ENCODE results near the gene VPS37C.

Gene VPS37C

GRCh38 chr11:61091373-61092279 is 69.6 kb downstream of the VPS37C start:
- no peak for TF ChIP-seq TEAD4 (IDR thresholded peaks at IDR 0.05)
- TF ChIP-seq RAD21 (IDR thresholded peaks at IDR 0.05; ENCODE audit: low read depth) = no peak
- no peak for TF ChIP-seq CEBPB (IDR thresholded peaks at IDR 0.05)
- no peak for TF ChIP-seq REST (IDR thresholded peaks at IDR 0.05; ENCODE audit: low read depth)
- TF ChIP-seq USF1 (IDR thresholded peaks at IDR 0.05) = no peak
- no peak for TF ChIP-seq FOXM1 (IDR thresholded peaks at IDR 0.05; ENCODE audit: borderline replicate concordance, low read depth)
- TF ChIP-seq EP300 (IDR thresholded peaks at IDR 0.05; ENCODE audit: borderline replicate concordance) = no peak
- TF ChIP-seq YY1 (IDR thresholded peaks at IDR 0.05; ENCODE audit: low read depth) = no peak
- TF ChIP-seq MAX (IDR thresholded peaks at IDR 0.05) = no peak
- TF ChIP-seq TAF1 (IDR thresholded peaks at IDR 0.05; ENCODE audit: low read depth) = no peak

- no peak for TF ChIP-seq ZBTB7A (IDR thresholded peaks at IDR 0.05; ENCODE audit: low read depth)
- no peak for TF ChIP-seq MAX (IDR thresholded peaks at IDR 0.05)
- no peak for TF ChIP-seq EP300 (IDR thresholded peaks at IDR 0.05; ENCODE audit: borderline replicate concordance)
- TF ChIP-seq YY1 (IDR thresholded peaks at IDR 0.05; ENCODE audit: low read depth) = no peak
- no peak for TF ChIP-seq CEBPB (IDR thresholded peaks at IDR 0.05)
- TF ChIP-seq CREB1 (IDR thresholded peaks at IDR 0.05; ENCODE audit: low read depth) = no peak
- TF ChIP-seq EGR1 (IDR thresholded peaks at IDR 0.05) = no peak
Measured at GRCh38 chr11:61090982-61091372, 70.2 kb downstream of the VPS37C start.

GRCh38 chr11:61090521-61090920 is 70.7 kb downstream of the VPS37C start:
- TF ChIP-seq NFIC (IDR thresholded peaks at IDR 0.05) (no peak), EGR1 (IDR thresholded peaks at IDR 0.05) (no peak), MAX (IDR thresholded peaks at IDR 0.05) (no peak), ZBTB7A (IDR thresholded peaks at IDR 0.05; ENCODE audit: low read depth) (no peak), TAF1 (IDR thresholded peaks at IDR 0.05; ENCODE audit: low read depth) (no peak), CREB1 (IDR thresholded peaks at IDR 0.05; ENCODE audit: low read depth) (no peak), EP300 (IDR thresholded peaks at IDR 0.05; ENCODE audit: borderline replicate concordance) (no peak), YY1 (IDR thresholded peaks at IDR 0.05; ENCODE audit: low read depth) (no peak), USF1 (IDR thresholded peaks at IDR 0.05) (no peak), TCF12 (IDR thresholded peaks at IDR 0.05; ENCODE audit: low read depth) (no peak), FOXM1 (IDR thresholded peaks at IDR 0.05; ENCODE audit: borderline replicate concordance, low read depth) (no peak), RAD21 (IDR thresholded peaks at IDR 0.05; ENCODE audit: low read depth) (no peak), CEBPB (IDR thresholded peaks at IDR 0.05) (no peak), REST (IDR thresholded peaks at IDR 0.05; ENCODE audit: low read depth) (no peak), TEAD4 (IDR thresholded peaks at IDR 0.05) (no peak)

- TF ChIP-seq EGR1 (IDR thresholded peaks at IDR 0.05) (no peak), CREB1 (IDR thresholded peaks at IDR 0.05; ENCODE audit: low read depth) (no peak), ZBTB7A (IDR thresholded peaks at IDR 0.05; ENCODE audit: low read depth) (no peak), YY1 (IDR thresholded peaks at IDR 0.05; ENCODE audit: low read depth) (no peak), FOXM1 (IDR thresholded peaks at IDR 0.05; ENCODE audit: borderline replicate concordance, low read depth) (no peak), EP300 (IDR thresholded peaks at IDR 0.05; ENCODE audit: borderline replicate concordance) (no peak), USF1 (IDR thresholded peaks at IDR 0.05) (no peak), MAX (IDR thresholded peaks at IDR 0.05) (no peak), RAD21 (IDR thresholded peaks at IDR 0.05; ENCODE audit: low read depth) (no peak), NFIC (IDR thresholded peaks at IDR 0.05) (no peak), CEBPB (IDR thresholded peaks at IDR 0.05) (no peak), TCF12 (IDR thresholded peaks at IDR 0.05; ENCODE audit: low read depth) (no peak), TEAD4 (IDR thresholded peaks at IDR 0.05) (no peak), TAF1 (IDR thresholded peaks at IDR 0.05; ENCODE audit: low read depth) (no peak), REST (IDR thresholded peaks at IDR 0.05; ENCODE audit: low read depth) (no peak)
Measured at GRCh38 chr11:61089806-61090491, 71.3 kb downstream of the VPS37C start.
